Calu3 (cell line): Measurements from ENCODE around the gene SLC22A9. TPM values are rescaled to one million over a fixed set of nuclear protein-coding genes. Genes with fewer than 3 reads are reported as not detected.
"Not testable (repeated sequence)": the region's sequence is repeated elsewhere in the genome, so short reads cannot be mapped to it uniquely, and the experiment has no call there.

Source experiments
- BruUV-seq: library from RNA; stranded (reverse); fragments of 400-500 nt; replicated peaks from 2 replicates; lab custom pipeline; 2021; lab: Mats Ljungman, UMichigan
- CTCF ChIA-PET: fragments of 300-600 bp; sonication (Branson Sonifier 250); formaldehyde crosslinking; loops from one replicate; lab custom pipeline; 2022; ENCODE audit warnings: antibody characterized with exemption; lab: Charles Lee
- DNase-seq: peaks from one replicate; pipeline ENCODE4 v3.0.0; 2022
- H3K27ac Mint-ChIP-seq: one replicate; pipeline ENCODE4 v1.8.0; 2022; ENCODE audit warnings: mixed read lengths; ENCODE audit not compliant: unreplicated experiment
- H3K27me3 Mint-ChIP-seq: one replicate; pipeline ENCODE4 v1.8.0; 2022; ENCODE audit warnings: mixed read lengths; ENCODE audit not compliant: unreplicated experiment
- H3K36me3 Mint-ChIP-seq: one replicate; pipeline ENCODE4 v1.8.0; 2022; ENCODE audit warnings: mild to moderate bottlenecking, moderate library complexity, mixed read lengths; ENCODE audit not compliant: insufficient read depth, unreplicated experiment
- H3K4me1 Mint-ChIP-seq: one replicate; pipeline ENCODE4 v1.8.0; 2022; ENCODE audit warnings: mild to moderate bottlenecking, low read depth, mixed read lengths; ENCODE audit not compliant: unreplicated experiment
- H3K4me3 Mint-ChIP-seq: one replicate; pipeline ENCODE4 v1.8.0; 2022; ENCODE audit warnings: mild to moderate bottlenecking, low read depth, moderate library complexity, mixed read lengths; ENCODE audit not compliant: unreplicated experiment
- H3K9me3 Mint-ChIP-seq: one replicate; pipeline ENCODE4 v1.8.0; 2022; ENCODE audit warnings: low read depth, mixed read lengths; ENCODE audit not compliant: unreplicated experiment
- CTCF ChIP-seq: fragments of 200-600 bp; IDR thresholded peaks from one replicate; pipeline ENCODE4 v1.8.0; 2022; ENCODE audit warnings: antibody characterized with exemption; ENCODE audit not compliant: unreplicated experiment
- intact Hi-C: fragments of 100-400 bp; cut with micrococcal nuclease; formaldehyde crosslinking; loops from one replicate; pipeline ENCODE4 v1.10.0; 2022; ENCODE audit not compliant: unreplicated experiment
- total RNA-seq: library from RNA; stranded (reverse); gene quantifications from 2 replicates; pipeline ENCODE4 v1.2.3, GENCODE V29; 2022

SLC22A9 gene
- total RNA-seq, 1 experiment from 2014 or later, result not detected

- TF ChIP-seq CTCF, result no peak
- intact Hi-C loops, result no loop called here
- no TSS peak for BruUV-seq
- CTCF ChIA-PET, result interaction anchor here (0.5 kb wide), 1 partner anchor 507 kb away, joined by 3 read pairs; no protein-coding TSS in a partner anchor
- no peaks in the 10 kb centered on the region for H3K4me1 Mint-ChIP-seq
- no peak overlapping the region for H3K4me3 Mint-ChIP-seq
- H3K27me3 Mint-ChIP-seq, result peaks cover 49% of the 10 kb centered on the region
- no peak for DNase-seq
- no peaks in the 10 kb centered on the region for H3K9me3 Mint-ChIP-seq
- H3K36me3 Mint-ChIP-seq, result no peaks in the 10 kb centered on the region
- H3K27ac Mint-ChIP-seq, result no peak overlapping the region
Measured at GRCh38 chr11:63427971-63428508, 58.5 kb downstream of the SLC22A9 start.

- DNase-seq, CTCF ChIA-PET, H3K4me3 Mint-ChIP-seq, BruUV-seq, intact Hi-C loops, H3K27ac Mint-ChIP-seq, H3K36me3 Mint-ChIP-seq, H3K9me3 Mint-ChIP-seq, H3K4me1 Mint-ChIP-seq: not testable (repeated sequence)
- H3K27me3 Mint-ChIP-seq, result peaks cover 69% of the 10 kb centered on the region
Measured at GRCh38 chr11:63430731-63431130, 61.1 kb downstream of the SLC22A9 start.

GRCh38 chr11:63435351-63435750 is 65.8 kb downstream of the SLC22A9 start:
- H3K27ac Mint-ChIP-seq, H3K4me3 Mint-ChIP-seq, H3K9me3 Mint-ChIP-seq, DNase-seq, BruUV-seq, H3K36me3 Mint-ChIP-seq, intact Hi-C loops, H3K4me1 Mint-ChIP-seq, CTCF ChIA-PET: not testable (repeated sequence)
- H3K27me3 Mint-ChIP-seq, result peaks cover 74% of the 10 kb centered on the region

GRCh38 chr11:63435831-63436230 is 66.2 kb downstream of the SLC22A9 start:
- H3K36me3 Mint-ChIP-seq, H3K4me3 Mint-ChIP-seq, H3K27ac Mint-ChIP-seq, CTCF ChIA-PET, intact Hi-C loops, H3K4me1 Mint-ChIP-seq, DNase-seq, H3K9me3 Mint-ChIP-seq, BruUV-seq: not testable (repeated sequence)
- peaks cover 72% of the 10 kb centered on the region for H3K27me3 Mint-ChIP-seq

GRCh38 chr11:63443714-63444113 is 74.1 kb downstream of the SLC22A9 start:
- CTCF ChIA-PET, result no interaction called here
- Mint-ChIP-seq H3K36me3 (no peaks in the 10 kb centered on the region), H3K27me3 (peaks cover 59% of the 10 kb centered on the region), H3K9me3 (no peaks in the 10 kb centered on the region), H3K4me1 (no peaks in the 10 kb centered on the region), H3K4me3 (no peak overlapping the region), H3K27ac (no peak overlapping the region)
- no peak for DNase-seq
- BruUV-seq, result no TSS peak
- no peak for TF ChIP-seq CTCF
- intact Hi-C loops, result no loop called here

GRCh38 chr11:63444160-63444559 is 74.6 kb downstream of the SLC22A9 start:
- Mint-ChIP-seq H3K9me3 (no peaks in the 10 kb centered on the region), H3K4me3 (no peak overlapping the region), H3K36me3 (no peaks in the 10 kb centered on the region), H3K4me1 (no peaks in the 10 kb centered on the region), H3K27me3 (peaks cover 63% of the 10 kb centered on the region), H3K27ac (no peak overlapping the region)
- intact Hi-C loops, result no loop called here
- DNase-seq, result no peak
- CTCF ChIA-PET, result no interaction called here
- no TSS peak for BruUV-seq
- no peak for TF ChIP-seq CTCF
